GM12878 (cell line): Measurements from ENCODE around the gene AK5. TPM values are rescaled to one million over a fixed set of nuclear protein-coding genes. Genes with fewer than 3 reads are reported as not detected.

Experiments
- ATAC-seq: fragments of 200-7000 bp; cut with Tn5 transposase; 3 replicates; pipeline ENCODE4 v1.9.1; 2020; ENCODE audit warnings: mild to moderate bottlenecking, moderate library complexity
- BruUV-seq: library from RNA; stranded (reverse); fragments of 400-500 nt; replicated peaks from 2 replicates; lab custom pipeline; 2021; lab: Mats Ljungman, UMichigan
- CTCF ChIA-PET: fragments of 300-600 bp; sonication (Branson Sonifier 250); formaldehyde crosslinking; extraction: SDS; loops from one replicate; lab custom pipeline; 2021; ENCODE audit warnings: inconsistent platforms; lab: Yijun Ruan, JAX
- POLR2A ChIA-PET: fragments of 350-600 bp; formaldehyde crosslinking; extraction: SDS; loops from one replicate; lab custom pipeline; 2021; ENCODE audit warnings: inconsistent platforms; lab: Charles Lee
- RAD21 ChIA-PET: fragments of 300-600 bp; sonication (Branson Sonifier 250); formaldehyde crosslinking; loops from one replicate; lab custom pipeline; 2023; ENCODE audit warnings: antibody characterized with exemption; ENCODE audit not compliant: unreplicated experiment; lab: Charles Lee
- SMC1A ChIA-PET: fragments of 300-600 bp; sonication (Branson Sonifier 250); formaldehyde crosslinking; loops from one replicate; lab custom pipeline; 2023; ENCODE audit not compliant: unreplicated experiment, uncharacterized antibody; lab: Charles Lee
- DNase-seq: peaks from one replicate; pipeline ENCODE4 v3.0.0-alpha.2; 2011; ENCODE audit warnings: low read depth, low spot score
- FAIRE-seq: peaks from 3 replicates; lab custom pipeline; 2011; peaks lifted over from hg19 to GRCh38; lab: Jason Lieb, UNC
- H2AFZ ChIP-seq: 2 replicates; pipeline ENCODE4 v1.6.0; 2011; ENCODE audit warnings: low read depth, low read length, control low read depth; ENCODE audit not compliant: control insufficient read depth
- H3K27ac ChIP-seq: 2 replicates; pipeline ENCODE4 v1.5.1; 2011; ENCODE audit warnings: control low read depth; ENCODE audit not compliant: control insufficient read depth, insufficient read depth
- H3K27me3 ChIP-seq, 2 experiments: replicated peaks in 1 of 2; 2 replicates each; pipeline versions ENCODE4 v1.6.0 to v1.6.1; 2011; ENCODE audit warnings: low read length in 1 of 2; ENCODE audit not compliant: control insufficient read depth in 2 of 2, insufficient read depth in 2 of 2
- H3K36me3 ChIP-seq, 2 experiments: 2 replicates each; pipeline ENCODE4 v1.5.1; 2011; ENCODE audit warnings: low read length in 1 of 2; ENCODE audit not compliant: control insufficient read depth in 2 of 2, insufficient read depth in 2 of 2
- H3K4me1 ChIP-seq: 2 replicates; pipeline ENCODE4 v1.6.1; 2011; ENCODE audit warnings: mild to moderate bottlenecking, low read length, moderate library complexity, mixed read lengths; ENCODE audit not compliant: control insufficient read depth, insufficient read depth
- H3K4me2 ChIP-seq: 2 replicates; pipeline ENCODE4 v1.6.0; 2011; ENCODE audit warnings: control low read depth; ENCODE audit not compliant: control insufficient read depth, insufficient read depth
- H3K4me3 ChIP-seq: fragments of 200-600 bp; sonication (generic); 2 replicates; pipeline ENCODE4 v1.5.1; 2016
- H3K79me2 ChIP-seq: 2 replicates; pipeline ENCODE4 v1.6.0; 2011; ENCODE audit warnings: low read length; ENCODE audit not compliant: control insufficient read depth, insufficient read depth
- H3K9ac ChIP-seq: 2 replicates; pipeline ENCODE4 v1.8.0; 2011; ENCODE audit warnings: low read length, control low read depth, mixed read lengths; ENCODE audit not compliant: control insufficient read depth, insufficient read depth
- H3K9me3 ChIP-seq: replicated peaks from 3 replicates; pipeline ENCODE4 v1.5.1; 2011; ENCODE audit warnings: mild to moderate bottlenecking, low read length; ENCODE audit not compliant: control insufficient read depth, insufficient read depth
- H4K20me1 ChIP-seq: 2 replicates; pipeline ENCODE4 v1.6.0; 2011; ENCODE audit not compliant: control insufficient read depth, insufficient read depth
- CHD2 ChIP-seq: IDR thresholded peaks from 2 replicates; pipeline ENCODE4 v1.6.1; 2011; ENCODE audit warnings: low read depth, low read length, improper control_type of control experiment, borderline replicate concordance
- EP300 ChIP-seq, 2 experiments: fragments of 150-350 bp in 1 of 2; IDR thresholded peaks; 2 replicates each; pipeline ENCODE4 v1.6.1; 2011 to 2012; ENCODE audit warnings: low read depth in 2 of 2, low read length in 2 of 2, borderline replicate concordance in 1 of 2, improper control_type of control experiment in 1 of 2, inconsistent platforms in 1 of 2; ENCODE audit not compliant: control insufficient read depth in 1 of 2
- HSF1 ChIP-seq: fragments of 150-350 bp; IDR thresholded peaks from 2 replicates; pipeline ENCODE4 v1.6.1; 2014; ENCODE audit warnings: mild to moderate bottlenecking, low read depth, low read length
- IKZF1 ChIP-seq: fragments of 450-650 bp; conservative IDR thresholded peaks from 2 replicates; pipeline ENCODE4 v1.6.1; 2017; ENCODE audit warnings: antibody characterized with exemption, mild to moderate bottlenecking
- IRF4 ChIP-seq: IDR thresholded peaks from 2 replicates; pipeline ENCODE4 v1.6.1; 2011; ENCODE audit warnings: low read depth, low read length
- IRF5 ChIP-seq: fragments of 450-650 bp; IDR thresholded peaks from 2 replicates; pipeline ENCODE4 v1.6.1; 2017; ENCODE audit warnings: borderline replicate concordance
- NBN ChIP-seq: fragments of 450-650 bp; IDR thresholded peaks from 2 replicates; pipeline ENCODE4 v1.6.1; 2016
- NFYA ChIP-seq: IDR thresholded peaks from 2 replicates; pipeline ENCODE4 v1.6.1; 2011; ENCODE audit warnings: low read depth, mild to moderate bottlenecking, low read length, improper control_type of control experiment, borderline replicate concordance
- PAX8 ChIP-seq: fragments of 450-650 bp; IDR thresholded peaks from 2 replicates; pipeline ENCODE4 v1.6.1; 2017; ENCODE audit warnings: mild to moderate bottlenecking, moderate library complexity
- POLR2A ChIP-seq: IDR thresholded peaks from 2 replicates; pipeline ENCODE4 v1.6.1; 2011; ENCODE audit warnings: low read depth, mild to moderate bottlenecking, low read length
- RAD51 ChIP-seq: fragments of 450-650 bp; IDR thresholded peaks from 2 replicates; pipeline ENCODE4 v1.6.1; 2016; ENCODE audit warnings: moderate library complexity, mild to moderate bottlenecking, inconsistent platforms
- SMARCA5 ChIP-seq: fragments of 450-650 bp; IDR thresholded peaks from 2 replicates; pipeline ENCODE4 v1.6.1; 2017; ENCODE audit warnings: mild to moderate bottlenecking
- TAF1 ChIP-seq: IDR thresholded peaks from 2 replicates; pipeline ENCODE4 v1.6.1; 2011; ENCODE audit warnings: mild to moderate bottlenecking, low read depth, low read length, borderline replicate concordance
- WRNIP1 ChIP-seq: IDR thresholded peaks from 2 replicates; pipeline ENCODE4 v1.6.1; 2011; ENCODE audit warnings: low read depth, low read length, improper control_type of control experiment, borderline replicate concordance
- ZBED1 ChIP-seq: IDR thresholded peaks from 2 replicates; pipeline ENCODE4 v1.6.1; 2016; ENCODE audit warnings: borderline replicate concordance
- ZNF217 ChIP-seq: fragments of 450-650 bp; IDR thresholded peaks from 2 replicates; pipeline ENCODE4 v1.6.1; 2017; ENCODE audit warnings: antibody characterized with exemption, mild to moderate bottlenecking
- WGBS: methylation state at CpG from one replicate; pipeline ENCODE4 v1.1.6; 2016; ENCODE audit warnings: low lambda C conversion rate; ENCODE audit not compliant: insufficient replicate concordance, insufficient coverage; ENCODE audit errors: missing lambda C conversion rate; 5-methylcytosine and 5-hydroxymethylcytosine counted together
- in situ Hi-C: fragments of 300-500 bp; cut with MboI; formaldehyde crosslinking; loops from 9 replicates; pipeline ENCODE4 v1.14.3; 2018; ENCODE audit warnings: mixed read lengths
- intact Hi-C: fragments of 100-400 bp; cut with micrococcal nuclease; formaldehyde crosslinking; loops from one replicate; pipeline ENCODE4 v1.14.2; 2022; ENCODE audit not compliant: unreplicated experiment
- polyA plus RNA-seq, 11 experiments: library from polyadenylated mRNA; depleted of rRNA in 4 of 11; unstranded in 6 of 11; stranded (reverse) in 5 of 11; fragments of >200 nt; fragmentation: Nextera tagmentation in 4 of 11; fragmentation: Illumina TruSeq in 1 of 11; extraction: Ambion mirVana in 4 of 11; extraction: Trizol in 1 of 11; gene quantifications; 1 replicate in 1 of 11; 2 replicates in 10 of 11; pipeline versions ENCODE4 v1.2.1 to v1.2.3, GENCODE V29; 2011 to 2016; ENCODE audit warnings: inconsistent platforms in 2 of 11, missing spikeins in 2 of 11, low read depth in 1 of 11
- total RNA-seq, 4 experiments: library from RNA; depleted of rRNA in 3 of 4; stranded (reverse); fragments of >200 nt in 3 of 4; fragmentation: Illumina TruSeq in 1 of 4; extraction: Trizol in 1 of 4; gene quantifications; 2 replicates each; pipeline versions ENCODE4 v1.2.1 to v1.2.3, GENCODE V29; 2013 to 2021

Gene AK5
- total and polyA plus RNA-seq, 10 of the 15 experiments (the other 5 are each of a cell fraction or from before 2014, with no cell fraction given): 0.08 to 0.33 TPM; not detected in 8

- ChIA-PET SMC1A (interaction anchor here (0.8 to 0.9 kb wide), 2 partner anchors 11 to 58 kb away, joined by 3 to 5 read pairs; no protein-coding TSS in a partner anchor), CTCF (interaction anchor here (1.5 to 2.0 kb wide), 2 partner anchors 11 to 16 kb away, joined by 5 read pairs; no protein-coding TSS in a partner anchor), RAD21 (no interaction called here), POLR2A (no interaction called here)
- in situ Hi-C loops: no loop called here
- no peak for FAIRE-seq
- BruUV-seq: no TSS peak
- TF ChIP-seq IKZF1 (no peak), POLR2A (no peak)
- Histone ChIP-seq H3K9ac (no peak overlapping the region), H3K4me2 (no peak overlapping the region), H3K4me1 (no peaks in the 10 kb centered on the region), H3K27ac (no peak overlapping the region), H3K79me2 (no peaks in the 10 kb centered on the region), H3K36me3 (peaks cover 0 to 4% of the 10 kb centered on the region in 2 experiments; a peak in 1 of 4 replicates), H4K20me1 (no peaks in the 10 kb centered on the region), H3K9me3 (no peaks in the 10 kb centered on the region), H3K4me3 (no peak overlapping the region), H2AFZ (no peak overlapping the region), H3K27me3 (no peaks in the 10 kb centered on the region)
- no peak for ATAC-seq
- no peak for DNase-seq
- intact Hi-C loops: no loop called here
- WGBS: 0% methylated on average over 1 of the region's 1 CpG
These were observed 274.2 kb downstream of the AK5 start for GRCh38 chr1:77556045-77556444.

GRCh38 chr1:77557053-77557452 is 275.2 kb downstream of the AK5 start:
- Histone ChIP-seq H3K9ac (no peak overlapping the region), H3K4me2 (no peak overlapping the region), H3K27me3 (no peaks in the 10 kb centered on the region), H4K20me1 (no peaks in the 10 kb centered on the region), H2AFZ (no peak overlapping the region), H3K27ac (no peak overlapping the region), H3K79me2 (no peaks in the 10 kb centered on the region), H3K36me3 (peaks cover 0 to 4% of the 10 kb centered on the region in 2 experiments; a peak in 1 of 4 replicates), H3K9me3 (no peaks in the 10 kb centered on the region), H3K4me1 (no peaks in the 10 kb centered on the region), H3K4me3 (no peak overlapping the region)
- no peak for DNase-seq
- ChIA-PET CTCF (interaction anchor here (1.5 kb wide), 1 partner anchor 15 kb away, joined by 5 read pairs; no protein-coding TSS in a partner anchor), SMC1A (interaction anchor here (1.0 kb wide), 1 partner anchor 20 kb away, joined by 3 read pairs; no protein-coding TSS in a partner anchor), RAD21 (no interaction called here), POLR2A (interaction anchor here (0.6 kb wide), 2 partner anchors 85 to 104 kb away, joined by 3 to 4 read pairs; no protein-coding TSS in a partner anchor)
- ATAC-seq: no peak
- WGBS: 94% methylated on average over 4 of the region's 4 CpGs
- intact Hi-C loops (no loop called here), in situ Hi-C loops (no loop called here)
- FAIRE-seq: no peak
- no TSS peak for BruUV-seq
- no peak for TF ChIP-seq IRF5
- no peak for TF ChIP-seq EP300 (IDR thresholded peaks at IDR 0.05; ENCODE audit: borderline replicate concordance in 1 of 2, control insufficient read depth in 1 of 2, low read depth in 2 of 2, low read length in 2 of 2)
- TF ChIP-seq PAX8: no peak
- no peak for TF ChIP-seq SMARCA5
- no peak for TF ChIP-seq ZBED1
- no peak for TF ChIP-seq CHD2
- no peak for TF ChIP-seq IRF4
- TF ChIP-seq NFYA: no peak
- no peak for TF ChIP-seq RAD51
- no peak for TF ChIP-seq ZNF217
- TF ChIP-seq TAF1: no peak
- TF ChIP-seq HSF1: no peak
- no peak for TF ChIP-seq NBN
- no peak for TF ChIP-seq WRNIP1
